ENCODE data around the gene TMEM81.

The TMEM81 gene

GRCh38 chr1:205058853-205059252 is 25.4 kb downstream of the TMEM81 start:
- Histone ChIP-seq H3K27ac (replicated peaks) (no peak overlapping the region), H3K4me3 (replicated peaks; ENCODE audit: insufficient read depth, low read length) (no peak overlapping the region), H3K27me3 (ENCODE audit: insufficient read depth, poor library complexity, severe bottlenecking) (no peaks in the 10 kb centered on the region)
- DNase-seq (ENCODE audit: low read depth in 1 of 2, low spot score in 1 of 2): no peak
- TF ChIP-seq REST (IDR thresholded peaks at IDR 0.05; ENCODE audit: insufficient replicate concordance, low read depth): no peak

- no peak overlapping the region for H3K4me3 ChIP-seq (replicated peaks; ENCODE audit: insufficient read depth, low read length)
- no peak for DNase-seq (ENCODE audit: low read depth in 1 of 2, low spot score in 1 of 2)
- H3K27me3 ChIP-seq (ENCODE audit: insufficient read depth, poor library complexity, severe bottlenecking): no peaks in the 10 kb centered on the region
- TF ChIP-seq REST (IDR thresholded peaks at IDR 0.05; ENCODE audit: insufficient replicate concordance, low read depth) (no peak), SPI1 (IDR thresholded peaks at IDR 0.05; ENCODE audit: borderline replicate concordance, low read depth) (no peak), GABPA (IDR thresholded peaks at IDR 0.05; ENCODE audit: low read depth) (no peak), CTCF (IDR thresholded peaks at IDR 0.05; ENCODE audit: insufficient read depth, low read length) (no peak), POLR2AphosphoS5 (IDR thresholded peaks at IDR 0.05; ENCODE audit: low read depth) (no peak)
- H3K27ac ChIP-seq (replicated peaks): no peak overlapping the region
Measured at GRCh38 chr1:205057808-205058575, 26.3 kb downstream of the TMEM81 start.

GRCh38 chr1:205056956-205057568 is 27.2 kb downstream of the TMEM81 start:
- no peak overlapping the region for H3K27ac ChIP-seq (replicated peaks)
- no peak for DNase-seq (ENCODE audit: low read depth in 1 of 2, low spot score in 1 of 2)
- H3K27me3 ChIP-seq (ENCODE audit: insufficient read depth, poor library complexity, severe bottlenecking): no peaks in the 10 kb centered on the region
- TF ChIP-seq SPI1 (IDR thresholded peaks at IDR 0.05; ENCODE audit: borderline replicate concordance, low read depth): no peak
- TF ChIP-seq GABPA (IDR thresholded peaks at IDR 0.05; ENCODE audit: low read depth): no peak
- TF ChIP-seq REST (IDR thresholded peaks at IDR 0.05; ENCODE audit: insufficient replicate concordance, low read depth): no peak
- no peak for TF ChIP-seq CTCF (IDR thresholded peaks at IDR 0.05; ENCODE audit: insufficient read depth, low read length)
- no peak for TF ChIP-seq POLR2AphosphoS5 (IDR thresholded peaks at IDR 0.05; ENCODE audit: low read depth)
- H3K4me3 ChIP-seq (replicated peaks; ENCODE audit: insufficient read depth, low read length): no peak overlapping the region

Data from HL-60 (cell line).